GM19438 (cell line): ENCODE data around the gene BUD23.
"Not testable (repeated sequence)": the region's sequence is repeated elsewhere in the genome, so short reads cannot be mapped to it uniquely, and the experiment has no call there.

Source experiments
- ATAC-seq: cut with Tn5 transposase; IDR thresholded peaks from one replicate; pipeline ENCODE4 v1.9.1; 2021; ENCODE audit warnings: low read depth; ENCODE audit not compliant: unreplicated experiment

The BUD23 gene

GRCh38 chr7:73717025-73717807 is 33.8 kb downstream of the BUD23 start:
- no peak for ATAC-seq

GRCh38 chr7:73717991-73718405 is 34.6 kb downstream of the BUD23 start:
- peak; percentile 44 for ATAC-seq

GRCh38 chr7:73718438-73718881 is 35.1 kb downstream of the BUD23 start:
- ATAC-seq: no peak

- ATAC-seq: no peak
Observed at GRCh38 chr7:73718905-73719805, 35.8 kb downstream of the BUD23 start, which contains the start of gene STX1A. Gene STX1A, minus strand, starts transcription at chr7:73719669. Its CDS starts 38 bp downstream, at chr7:73719631.

- ATAC-seq: no peak
Observed at GRCh38 chr7:73719806-73720169, 36.4 kb downstream of the BUD23 start.

GRCh38 chr7:73720443-73720842 is 37.0 kb downstream of the BUD23 start:
- not testable (repeated sequence) for ATAC-seq

- no peak for ATAC-seq
Observed at GRCh38 chr7:73721377-73721817, 38.0 kb downstream of the BUD23 start.

- ATAC-seq: not testable (repeated sequence)
Observed at GRCh38 chr7:73722182-73722581, 38.8 kb downstream of the BUD23 start.

GRCh38 chr7:73722785-73723184 is 39.4 kb downstream of the BUD23 start:
- ATAC-seq: no peak

- no peak for ATAC-seq
Observed at GRCh38 chr7:73723813-73724212, 40.4 kb downstream of the BUD23 start.

GRCh38 chr7:73726083-73726466 is 42.7 kb downstream of the BUD23 start:
- no peak for ATAC-seq

- ATAC-seq: no peak
Observed at GRCh38 chr7:73727952-73728351, 44.6 kb downstream of the BUD23 start.

- no peak for ATAC-seq
Observed at GRCh38 chr7:73728551-73728950, 45.2 kb downstream of the BUD23 start.

GRCh38 chr7:73730485-73730884 is 47.1 kb downstream of the BUD23 start:
- no peak for ATAC-seq

GRCh38 chr7:73732397-73732796 is 49.0 kb downstream of the BUD23 start:
- no peak for ATAC-seq

GRCh38 chr7:73734619-73735527 is 51.5 kb downstream of the BUD23 start:
- ATAC-seq: no peak

- ATAC-seq: no peak
Observed at GRCh38 chr7:73735528-73735905, 52.1 kb downstream of the BUD23 start.

- ATAC-seq: no peak
Observed at GRCh38 chr7:73736885-73737284, 53.5 kb downstream of the BUD23 start.

GRCh38 chr7:73737491-73738219 is 54.3 kb downstream of the BUD23 start:
- no peak for ATAC-seq

GRCh38 chr7:73738220-73738611 is 54.8 kb downstream of the BUD23 start:
- peak; percentile 17 for ATAC-seq
